Gastrocnemius medialis (tissue), 4 donors: ENCODE results near the gene CCDC146.
"Not testable (repeated sequence)": the region's sequence is repeated elsewhere in the genome, so short reads cannot be mapped to it uniquely, and the experiment has no call there.

ENCODE experiments used
- POLR2A ChIP-seq, 2 donors: fragments of 450-650 bp; IDR thresholded peaks; one replicate each; pipeline ENCODE4 v1.6.1; 2017; ENCODE audit warnings: antibody characterized with exemption in 2 of 2, mild to moderate bottlenecking in 2 of 2, moderate library complexity in 2 of 2
- TF ChIP-seq, protein P1 (sequence below), 5 experiments: fragments of 450-650 bp in 3 of 5; fragments of 200-600 bp in 2 of 5; sonication (generic) in 2 of 5; IDR thresholded peaks in 4 of 5; conservative IDR thresholded peaks in 1 of 5; 1 replicate in 4 of 5; 2 replicates in 1 of 5; pipeline ENCODE4 v1.5.1; 2016 to 2019; ENCODE audit warnings: antibody characterized with exemption in 5 of 5, mild to moderate bottlenecking in 3 of 5, moderate library complexity in 3 of 5

DNA sequence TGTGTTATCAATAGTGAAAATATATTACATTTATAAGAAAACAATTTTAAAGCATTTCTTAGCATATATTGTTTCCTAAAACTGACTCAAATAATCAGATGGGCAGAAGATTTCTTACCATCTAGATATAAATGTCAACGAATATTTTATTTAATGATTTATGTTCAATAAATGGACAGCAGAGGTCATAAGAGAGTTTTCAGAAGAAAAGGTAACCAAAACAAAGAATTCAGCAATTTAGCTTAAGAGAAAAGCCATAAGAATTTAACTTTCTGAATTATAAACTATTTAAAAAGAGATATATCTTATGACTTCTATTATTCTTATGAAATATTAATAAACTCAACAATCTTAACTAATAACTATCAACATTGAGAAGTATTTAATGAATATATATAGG, 3.1 kb downstream of the CCDC146 start:
- TF ChIP-seq, protein P1, sequence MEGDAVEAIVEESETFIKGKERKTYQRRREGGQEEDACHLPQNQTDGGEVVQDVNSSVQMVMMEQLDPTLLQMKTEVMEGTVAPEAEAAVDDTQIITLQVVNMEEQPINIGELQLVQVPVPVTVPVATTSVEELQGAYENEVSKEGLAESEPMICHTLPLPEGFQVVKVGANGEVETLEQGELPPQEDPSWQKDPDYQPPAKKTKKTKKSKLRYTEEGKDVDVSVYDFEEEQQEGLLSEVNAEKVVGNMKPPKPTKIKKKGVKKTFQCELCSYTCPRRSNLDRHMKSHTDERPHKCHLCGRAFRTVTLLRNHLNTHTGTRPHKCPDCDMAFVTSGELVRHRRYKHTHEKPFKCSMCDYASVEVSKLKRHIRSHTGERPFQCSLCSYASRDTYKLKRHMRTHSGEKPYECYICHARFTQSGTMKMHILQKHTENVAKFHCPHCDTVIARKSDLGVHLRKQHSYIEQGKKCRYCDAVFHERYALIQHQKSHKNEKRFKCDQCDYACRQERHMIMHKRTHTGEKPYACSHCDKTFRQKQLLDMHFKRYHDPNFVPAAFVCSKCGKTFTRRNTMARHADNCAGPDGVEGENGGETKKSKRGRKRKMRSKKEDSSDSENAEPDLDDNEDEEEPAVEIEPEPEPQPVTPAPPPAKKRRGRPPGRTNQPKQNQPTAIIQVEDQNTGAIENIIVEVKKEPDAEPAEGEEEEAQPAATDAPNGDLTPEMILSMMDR (IDR thresholded peaks at IDR 0.05 in 4 of 5, conservative IDR thresholded peaks at IDR 0.05 in 1 of 5) = not testable (repeated sequence)
- TF ChIP-seq POLR2A (IDR thresholded peaks at IDR 0.05) = not testable (repeated sequence)
